Upper lobe of left lung (tissue), 4 donors: ENCODE results near the gene GRXCR1.

ENCODE experiments used
- EP300 ChIP-seq, 4 donors: sonication (generic); formaldehyde crosslinking; IDR thresholded peaks; one replicate each; pipeline ENCODE4 v1.5.1; 2017; ENCODE audit warnings: antibody characterized with exemption in 4 of 4, control low read depth in 2 of 4
- POLR2A ChIP-seq, 4 donors: fragments of 450-650 bp; IDR thresholded peaks; one replicate each; pipeline ENCODE4 v1.5.1; 2016 to 2017; ENCODE audit warnings: antibody characterized with exemption in 4 of 4, mild to moderate bottlenecking in 2 of 4
- TF ChIP-seq, protein P1 (sequence below), 6 experiments: fragments of 450-650 bp in 4 of 6; fragments of 200-600 bp in 2 of 6; sonication (generic) in 2 of 6; IDR thresholded peaks; one replicate each; pipeline ENCODE4 v1.5.1; 2016 to 2019; ENCODE audit warnings: antibody characterized with exemption in 6 of 6

DNA sequence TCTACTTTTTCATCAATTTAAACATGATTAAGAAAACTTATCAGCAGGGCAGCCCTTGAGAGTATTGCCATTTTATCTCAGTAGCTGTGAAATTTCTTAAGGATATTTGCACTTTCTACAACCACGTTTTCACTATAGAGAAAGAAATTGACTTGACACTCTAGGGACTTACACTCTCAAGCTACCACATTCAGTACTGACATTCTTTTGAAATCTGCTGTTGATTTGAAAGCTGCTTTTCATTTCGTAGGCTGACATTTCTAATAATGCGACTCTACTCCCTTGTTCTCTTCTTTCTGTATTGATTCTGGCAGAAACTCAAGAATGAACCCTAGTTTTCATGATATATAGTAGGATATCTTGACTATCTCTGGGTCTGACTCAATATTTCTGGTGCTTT lies 13.7 kb upstream of the GRXCR1 start:
- TF ChIP-seq, protein P1, sequence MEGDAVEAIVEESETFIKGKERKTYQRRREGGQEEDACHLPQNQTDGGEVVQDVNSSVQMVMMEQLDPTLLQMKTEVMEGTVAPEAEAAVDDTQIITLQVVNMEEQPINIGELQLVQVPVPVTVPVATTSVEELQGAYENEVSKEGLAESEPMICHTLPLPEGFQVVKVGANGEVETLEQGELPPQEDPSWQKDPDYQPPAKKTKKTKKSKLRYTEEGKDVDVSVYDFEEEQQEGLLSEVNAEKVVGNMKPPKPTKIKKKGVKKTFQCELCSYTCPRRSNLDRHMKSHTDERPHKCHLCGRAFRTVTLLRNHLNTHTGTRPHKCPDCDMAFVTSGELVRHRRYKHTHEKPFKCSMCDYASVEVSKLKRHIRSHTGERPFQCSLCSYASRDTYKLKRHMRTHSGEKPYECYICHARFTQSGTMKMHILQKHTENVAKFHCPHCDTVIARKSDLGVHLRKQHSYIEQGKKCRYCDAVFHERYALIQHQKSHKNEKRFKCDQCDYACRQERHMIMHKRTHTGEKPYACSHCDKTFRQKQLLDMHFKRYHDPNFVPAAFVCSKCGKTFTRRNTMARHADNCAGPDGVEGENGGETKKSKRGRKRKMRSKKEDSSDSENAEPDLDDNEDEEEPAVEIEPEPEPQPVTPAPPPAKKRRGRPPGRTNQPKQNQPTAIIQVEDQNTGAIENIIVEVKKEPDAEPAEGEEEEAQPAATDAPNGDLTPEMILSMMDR (IDR thresholded peaks at IDR 0.05): no peak
- TF ChIP-seq EP300 (IDR thresholded peaks at IDR 0.05): no peak
- no peak for TF ChIP-seq POLR2A (IDR thresholded peaks at IDR 0.05)
